IMR-90 (cell line): Measurements from ENCODE around the gene TMEM74B. TPM values are rescaled to one million over a fixed set of nuclear protein-coding genes. Genes with fewer than 3 reads are reported as not detected.

Experiments used
- ATAC-seq: fragments of 200-7000 bp; cut with Tn5 transposase; 2 replicates; pipeline ENCODE4 v1.9.1; 2020; ENCODE audit warnings: low read depth, mild to moderate bottlenecking, moderate library complexity
- BruUV-seq: library from RNA; stranded (reverse); fragments of 400-500 nt; replicated peaks from 2 replicates; lab custom pipeline; 2021; lab: Mats Ljungman, UMichigan
- CTCF ChIA-PET: fragments of 300-600 bp; formaldehyde crosslinking; extraction: SDS; loops from one replicate; lab custom pipeline; 2021; ENCODE audit warnings: antibody characterized with exemption; lab: Yijun Ruan, JAX
- POLR2A ChIA-PET: fragments of 300-600 bp; sonication (Branson Sonifier 250); formaldehyde crosslinking; loops from one replicate; lab custom pipeline; 2022; ENCODE audit warnings: antibody characterized with exemption; ENCODE audit not compliant: unreplicated experiment; lab: Charles Lee
- DNase-seq: peaks from one replicate; pipeline ENCODE4 v3.0.0; 2013
- H2AFZ ChIP-seq: replicated peaks from 2 replicates; pipeline ENCODE3; 2013; ENCODE audit warnings: low read length, mild to moderate bottlenecking; ENCODE audit not compliant: poor library complexity
- H2AK5ac ChIP-seq: 2 replicates; pipeline ENCODE4 v1.6.1; 2013; ENCODE audit warnings: low read depth, low read length, inconsistent platforms
- H2AK9ac ChIP-seq: replicated peaks from 2 replicates; pipeline ENCODE3; 2013; ENCODE audit warnings: mild to moderate bottlenecking, low read depth, low read length, moderate library complexity; ENCODE audit not compliant: poor library complexity
- H2BK120ac ChIP-seq: 2 replicates; pipeline ENCODE4 v1.6.1; 2013; ENCODE audit warnings: low read depth, low read length, inconsistent platforms
- H2BK15ac ChIP-seq: 3 replicates; pipeline ENCODE4 v1.6.1; 2013; ENCODE audit warnings: low read depth, low read length, inconsistent platforms
- H2BK20ac ChIP-seq: 2 replicates; pipeline ENCODE4 v1.6.1; 2013; ENCODE audit warnings: low read depth, mild to moderate bottlenecking, inconsistent platforms, low read length, moderate library complexity
- H2BK5ac ChIP-seq: 2 replicates; pipeline ENCODE4 v1.6.1; 2013; ENCODE audit warnings: mild to moderate bottlenecking, low read depth, low read length, inconsistent platforms; ENCODE audit not compliant: poor library complexity, severe bottlenecking
- H3K14ac ChIP-seq: replicated peaks from 2 replicates; pipeline ENCODE4 v1.6.1; 2013; ENCODE audit warnings: low read depth, low read length, inconsistent platforms
- H3K18ac ChIP-seq: 2 replicates; pipeline ENCODE4 v1.6.1; 2013; ENCODE audit warnings: low read depth, low read length, control low read depth
- H3K23ac ChIP-seq: 2 replicates; pipeline ENCODE4 v1.6.1; 2013; ENCODE audit warnings: low read depth, low read length, inconsistent platforms
- H3K27ac ChIP-seq: 2 replicates; pipeline ENCODE4 v1.5.1; 2013; ENCODE audit warnings: mild to moderate bottlenecking, control low read depth, low read length; ENCODE audit not compliant: insufficient read depth
- H3K27me3 ChIP-seq: 2 replicates; pipeline ENCODE4 v1.6.1; 2013; ENCODE audit warnings: low read length; ENCODE audit not compliant: control insufficient read depth, insufficient read depth
- H3K36me3 ChIP-seq: 2 replicates; pipeline ENCODE4 v1.6.1; 2013; ENCODE audit warnings: low read length, mixed read lengths; ENCODE audit not compliant: control insufficient read depth, insufficient read depth
- H3K4ac ChIP-seq: 2 replicates; pipeline ENCODE4 v1.6.1; 2013; ENCODE audit warnings: low read depth, low read length, inconsistent platforms
- H3K4me1 ChIP-seq: 2 replicates; pipeline ENCODE4 v1.6.1; 2013; ENCODE audit warnings: low read length, mixed read lengths; ENCODE audit not compliant: control insufficient read depth, insufficient read depth
- H3K4me2 ChIP-seq: 2 replicates; pipeline ENCODE4 v1.6.1; 2013; ENCODE audit warnings: low read depth, mild to moderate bottlenecking, control low read depth, low read length, moderate library complexity
- H3K4me3 ChIP-seq: 2 replicates; pipeline ENCODE4 v1.5.1; 2013; ENCODE audit warnings: low read depth, mild to moderate bottlenecking, control low read depth, low read length, moderate library complexity; ENCODE audit not compliant: insufficient read depth
- H3K56ac ChIP-seq: 2 replicates; pipeline ENCODE4 v1.6.1; 2013; ENCODE audit warnings: low read length, inconsistent platforms; ENCODE audit not compliant: insufficient read depth; ENCODE audit errors: extremely low read depth
- H3K79me1 ChIP-seq, 2 experiments: 2 replicates each; pipeline ENCODE4 v1.6.1; 2013; ENCODE audit warnings: low read length in 2 of 2, inconsistent platforms in 1 of 2, low read depth in 1 of 2
- H3K9ac ChIP-seq: 2 replicates; pipeline ENCODE4 v1.6.1; 2013; ENCODE audit warnings: low read depth, low read length, control low read depth
- H3K9me1 ChIP-seq: 2 replicates; pipeline ENCODE4 v1.6.1; 2013; ENCODE audit warnings: low read length, inconsistent platforms; ENCODE audit not compliant: insufficient read depth
- H3K9me3 ChIP-seq: 2 replicates; pipeline ENCODE4 v1.6.1; 2013; ENCODE audit warnings: low read length; ENCODE audit not compliant: control insufficient read depth, insufficient read depth
- H4K20me1 ChIP-seq: 2 replicates; pipeline ENCODE4 v1.6.1; 2013; ENCODE audit warnings: low read length, inconsistent platforms; ENCODE audit not compliant: insufficient read depth
- H4K5ac ChIP-seq: 2 replicates; pipeline ENCODE4 v1.6.1; 2013; ENCODE audit warnings: mild to moderate bottlenecking, low read depth, low read length, control low read depth
- H4K8ac ChIP-seq, 2 experiments: 2 replicates each; pipeline ENCODE4 v1.6.1; 2013; ENCODE audit warnings: low read depth in 2 of 2, low read length in 2 of 2, control low read depth in 1 of 2, inconsistent platforms in 1 of 2
- H4K91ac ChIP-seq: 2 replicates; pipeline ENCODE4 v1.6.1; 2013; ENCODE audit warnings: low read depth, low read length, inconsistent platforms; ENCODE audit not compliant: insufficient read depth
- CEBPB ChIP-seq: IDR thresholded peaks from 2 replicates; pipeline ENCODE4 v1.6.1; 2012; ENCODE audit warnings: low read depth, low read length, improper control_type of control experiment
- MAFK ChIP-seq: IDR thresholded peaks from 2 replicates; pipeline ENCODE4 v1.6.1; 2012; ENCODE audit warnings: low read depth, low read length, improper control_type of control experiment
- RAD21 ChIP-seq: IDR thresholded peaks from 2 replicates; pipeline ENCODE4 v1.6.1; 2012; ENCODE audit warnings: low read length, improper control_type of control experiment
- RFX5 ChIP-seq: IDR thresholded peaks from 2 replicates; pipeline ENCODE4 v1.8.0; 2012; ENCODE audit warnings: low read depth, mild to moderate bottlenecking, low read length, moderate library complexity
- SMC3 ChIP-seq: fragments of 150-350 bp; IDR thresholded peaks from 2 replicates; pipeline ENCODE4 v1.6.1; 2016; ENCODE audit warnings: low read depth, mild to moderate bottlenecking, antibody characterized with exemption, low read length, moderate library complexity
- WGBS, 2 experiments: methylation state at CpG; one replicate each; pipeline versions ENCODE4 v1.1.5 to v1.1.7; 2013; ENCODE audit warnings: missing lambda C conversion rate in 2 of 2; ENCODE audit not compliant: insufficient read length in 1 of 2; ENCODE audit errors: extremely low coverage in 2 of 2; 5-methylcytosine and 5-hydroxymethylcytosine counted together
- dilution Hi-C: fragments of 300-500 bp; cut with HindIII; formaldehyde crosslinking; loops from one replicate; pipeline ENCODE4 v1.14.3; 2018; ENCODE audit warnings: low sequenced_read_pairs; ENCODE audit not compliant: unreplicated experiment
- in situ Hi-C: fragments of 300-500 bp; cut with MboI; formaldehyde crosslinking; loops from 3 replicates; pipeline ENCODE4 v1.14.3; 2019; ENCODE audit warnings: low sequenced_read_pairs, inconsistent platforms, mixed read lengths
- intact Hi-C: fragments of 100-400 bp; cut with micrococcal nuclease; formaldehyde crosslinking; loops from 2 replicates; pipeline ENCODE4 v1.10.0; 2022
- polyA plus RNA-seq, 3 experiments: library from polyadenylated mRNA; depleted of rRNA; stranded (reverse); fragments of >200 nt; gene quantifications; 2 replicates each; pipeline ENCODE4 v1.2.3, GENCODE V29; 2012; ENCODE audit warnings: low replicate concordance in 1 of 3
- total RNA-seq: library from RNA; depleted of rRNA; stranded (reverse); fragments of >200 nt; gene quantifications from 2 replicates; pipeline ENCODE4 v1.2.3, GENCODE V29; 2012
- TF ChIP-seq, protein P1 (sequence below): fragments of 150-350 bp; IDR thresholded peaks from 2 replicates; pipeline ENCODE4 v1.6.1; 2016; ENCODE audit warnings: low read depth, mild to moderate bottlenecking, low read length, moderate library complexity, borderline replicate concordance
- TF ChIP-seq, protein P2 (sequence below): conservative IDR thresholded peaks from 2 replicates; pipeline ENCODE4 v1.5.1; 2012; ENCODE audit warnings: mild to moderate bottlenecking, low read depth, low read length, improper control_type of control experiment

TMEM74B gene
- total and polyA plus RNA-seq, 2 of the 4 experiments (the other 2 are of a cell fraction): 0.03 TPM; not detected in 1

DNA sequence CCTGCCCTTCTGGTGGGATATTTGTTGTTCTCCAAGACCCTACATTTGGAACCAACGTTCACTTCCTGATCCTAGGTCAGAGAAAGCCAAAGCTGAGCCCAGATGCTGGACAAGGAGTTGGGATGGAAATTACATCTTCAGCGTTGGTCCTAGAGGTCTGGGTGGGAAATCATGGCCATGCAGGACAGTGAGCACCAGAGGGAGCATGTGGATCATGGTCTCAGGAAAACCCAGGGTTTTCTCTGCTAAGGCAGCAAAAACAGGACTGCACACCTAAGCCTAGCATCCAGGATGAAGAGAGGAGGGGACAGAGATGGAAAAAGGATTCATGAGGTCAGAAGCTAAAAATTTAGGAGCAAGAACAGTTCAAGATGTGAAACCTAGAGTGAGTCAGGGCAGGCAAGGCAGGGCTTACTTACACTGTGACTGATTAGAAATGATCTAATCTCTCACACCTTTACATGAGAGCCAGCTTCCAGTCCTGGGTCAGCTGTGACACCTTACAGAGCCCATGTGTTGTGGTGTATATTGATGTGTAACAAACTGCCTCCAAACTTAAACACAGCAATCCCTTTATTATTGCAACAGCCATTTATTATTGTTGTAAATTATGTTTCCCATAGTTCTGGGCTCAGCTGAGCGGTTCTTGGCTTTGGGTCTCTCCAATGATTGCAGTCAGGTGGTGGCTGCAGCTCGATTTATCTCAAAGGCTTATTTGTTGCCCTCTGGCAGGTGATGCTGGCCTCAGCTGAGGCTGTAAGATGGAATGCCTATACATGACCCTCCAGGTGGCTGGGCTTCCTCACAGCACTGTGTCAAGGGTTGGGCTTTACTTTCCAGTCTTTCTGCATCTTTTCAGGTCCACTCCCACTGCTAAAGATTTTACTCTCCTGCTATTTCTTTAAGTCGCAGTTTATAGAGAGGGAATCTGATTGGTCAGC, 24.9 kb upstream of the TMEM74B start:
- Histone ChIP-seq H4K8ac (no peak overlapping the region), H3K4me3 (no peak overlapping the region), H2BK15ac (no peak overlapping the region), H4K91ac (no peak overlapping the region), H3K23ac (no peak overlapping the region), H3K56ac (no peak overlapping the region), H3K14ac (no peak overlapping the region), H3K4ac (no peak overlapping the region), H2AK5ac (no peak overlapping the region), H3K4me1 (no peaks in the 10 kb centered on the region), H3K4me2 (no peak overlapping the region), H2AFZ (no peak overlapping the region), H3K27me3 (peaks cover 37% of the 10 kb centered on the region), H2BK5ac (no peak overlapping the region), H3K27ac (no peak overlapping the region), H2AK9ac (no peak overlapping the region), H3K79me1 (no peaks in the 10 kb centered on the region), H4K20me1 (no peaks in the 10 kb centered on the region), H4K5ac (no peak overlapping the region), H3K18ac (no peak overlapping the region), H2BK20ac (no peak overlapping the region), H3K9ac (no peak overlapping the region), H3K9me3 (0 out of 2 replicates have a peak, but pooled peaks cover 2% of the 10 kb centered on the region), H3K36me3 (no peaks in the 10 kb centered on the region), H3K9me1 (no peaks in the 10 kb centered on the region), H2BK120ac (no peak overlapping the region)
- in situ Hi-C loops (loop anchor here (10.0 kb wide), 1 partner anchor 395 kb away; no protein-coding TSS in a partner anchor), dilution Hi-C loops (no loop called here), intact Hi-C loops (loop anchor here (5.0 to 10.0 kb wide), 4 partner anchors 102 to 252 kb away; partner anchors contain the start of gene FKBP1A)
- WGBS, 2 experiments: 10% methylated on average over 3 of the region's 5 CpGs; no CpG with 5 or more reads in 1 of the 2 experiments
- TF ChIP-seq SMC3 (peak; percentile 41; the same call in 1 of the 2 replicates), MAFK (no peak), RFX5 (no peak), RAD21 (peak; percentile 52), CEBPB (no peak)
- TF ChIP-seq, protein P1, sequence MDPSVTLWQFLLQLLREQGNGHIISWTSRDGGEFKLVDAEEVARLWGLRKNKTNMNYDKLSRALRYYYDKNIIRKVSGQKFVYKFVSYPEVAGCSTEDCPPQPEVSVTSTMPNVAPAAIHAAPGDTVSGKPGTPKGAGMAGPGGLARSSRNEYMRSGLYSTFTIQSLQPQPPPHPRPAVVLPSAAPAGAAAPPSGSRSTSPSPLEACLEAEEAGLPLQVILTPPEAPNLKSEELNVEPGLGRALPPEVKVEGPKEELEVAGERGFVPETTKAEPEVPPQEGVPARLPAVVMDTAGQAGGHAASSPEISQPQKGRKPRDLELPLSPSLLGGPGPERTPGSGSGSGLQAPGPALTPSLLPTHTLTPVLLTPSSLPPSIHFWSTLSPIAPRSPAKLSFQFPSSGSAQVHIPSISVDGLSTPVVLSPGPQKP: no peak
- TF ChIP-seq, protein P2, sequence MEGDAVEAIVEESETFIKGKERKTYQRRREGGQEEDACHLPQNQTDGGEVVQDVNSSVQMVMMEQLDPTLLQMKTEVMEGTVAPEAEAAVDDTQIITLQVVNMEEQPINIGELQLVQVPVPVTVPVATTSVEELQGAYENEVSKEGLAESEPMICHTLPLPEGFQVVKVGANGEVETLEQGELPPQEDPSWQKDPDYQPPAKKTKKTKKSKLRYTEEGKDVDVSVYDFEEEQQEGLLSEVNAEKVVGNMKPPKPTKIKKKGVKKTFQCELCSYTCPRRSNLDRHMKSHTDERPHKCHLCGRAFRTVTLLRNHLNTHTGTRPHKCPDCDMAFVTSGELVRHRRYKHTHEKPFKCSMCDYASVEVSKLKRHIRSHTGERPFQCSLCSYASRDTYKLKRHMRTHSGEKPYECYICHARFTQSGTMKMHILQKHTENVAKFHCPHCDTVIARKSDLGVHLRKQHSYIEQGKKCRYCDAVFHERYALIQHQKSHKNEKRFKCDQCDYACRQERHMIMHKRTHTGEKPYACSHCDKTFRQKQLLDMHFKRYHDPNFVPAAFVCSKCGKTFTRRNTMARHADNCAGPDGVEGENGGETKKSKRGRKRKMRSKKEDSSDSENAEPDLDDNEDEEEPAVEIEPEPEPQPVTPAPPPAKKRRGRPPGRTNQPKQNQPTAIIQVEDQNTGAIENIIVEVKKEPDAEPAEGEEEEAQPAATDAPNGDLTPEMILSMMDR: peak; percentile 48
- BruUV-seq: no TSS peak
- POLR2A ChIA-PET: no interaction called here
- peak; percentile 28 for DNase-seq
- peak; percentile 33; the same call in 1 of the 2 replicates for ATAC-seq
- CTCF ChIA-PET: interaction anchor here (1.5 kb wide), 1 partner anchor 103 kb away, joined by 3 read pairs; no protein-coding TSS in a partner anchor
